GM10266 (cell line): ENCODE data around the gene AKNA.

Experiments used
- DNase-seq: peaks from one replicate; pipeline ENCODE4 v3.0.0; 2012; ENCODE audit errors: extremely low spot score
- TF ChIP-seq, protein P1 (sequence below): IDR thresholded peaks from 2 replicates; pipeline ENCODE4 v1.5.1; 2012; ENCODE audit warnings: mild to moderate bottlenecking, low read depth; ENCODE audit not compliant: control insufficient read depth, insufficient read depth; ENCODE audit errors: missing control alignments

AKNA gene

DNA sequence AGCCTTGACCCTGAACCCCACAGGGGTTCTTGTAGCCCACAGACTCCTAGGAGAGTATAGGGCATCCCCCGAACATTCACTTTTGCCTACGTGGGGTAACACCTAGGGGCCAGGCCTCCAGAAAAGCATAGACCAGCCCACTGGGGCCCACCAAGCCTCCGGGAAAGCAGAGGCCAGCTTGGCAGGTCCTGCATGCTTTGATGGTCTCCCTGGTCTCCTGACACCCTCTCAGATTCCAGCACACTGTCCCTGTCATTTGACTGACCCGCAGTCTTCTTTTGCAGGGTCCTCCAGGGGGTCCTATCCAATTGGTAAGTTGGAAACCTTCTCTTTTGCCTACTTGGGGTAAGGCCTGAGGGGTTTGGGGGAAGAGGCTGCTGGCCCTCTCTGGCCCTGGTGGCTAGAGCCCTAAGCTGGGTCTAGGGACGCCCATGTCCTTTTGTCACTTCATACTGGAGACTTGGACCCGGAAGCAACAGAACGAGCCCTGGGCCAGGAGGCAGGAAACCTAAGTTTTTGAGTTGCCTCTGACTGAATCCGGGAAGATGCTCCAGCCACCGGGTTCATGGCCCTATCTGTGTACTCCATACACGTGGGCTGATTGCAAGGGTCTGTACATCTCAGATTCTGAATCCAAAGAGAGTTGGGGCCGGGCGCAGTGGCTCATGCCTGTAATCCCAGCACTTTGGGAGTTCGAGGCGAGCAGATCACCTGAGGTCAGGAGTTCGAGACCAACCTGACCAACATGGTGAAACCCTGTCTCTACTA lies 85.8 kb downstream of the AKNA start:
- TF ChIP-seq, protein P1, sequence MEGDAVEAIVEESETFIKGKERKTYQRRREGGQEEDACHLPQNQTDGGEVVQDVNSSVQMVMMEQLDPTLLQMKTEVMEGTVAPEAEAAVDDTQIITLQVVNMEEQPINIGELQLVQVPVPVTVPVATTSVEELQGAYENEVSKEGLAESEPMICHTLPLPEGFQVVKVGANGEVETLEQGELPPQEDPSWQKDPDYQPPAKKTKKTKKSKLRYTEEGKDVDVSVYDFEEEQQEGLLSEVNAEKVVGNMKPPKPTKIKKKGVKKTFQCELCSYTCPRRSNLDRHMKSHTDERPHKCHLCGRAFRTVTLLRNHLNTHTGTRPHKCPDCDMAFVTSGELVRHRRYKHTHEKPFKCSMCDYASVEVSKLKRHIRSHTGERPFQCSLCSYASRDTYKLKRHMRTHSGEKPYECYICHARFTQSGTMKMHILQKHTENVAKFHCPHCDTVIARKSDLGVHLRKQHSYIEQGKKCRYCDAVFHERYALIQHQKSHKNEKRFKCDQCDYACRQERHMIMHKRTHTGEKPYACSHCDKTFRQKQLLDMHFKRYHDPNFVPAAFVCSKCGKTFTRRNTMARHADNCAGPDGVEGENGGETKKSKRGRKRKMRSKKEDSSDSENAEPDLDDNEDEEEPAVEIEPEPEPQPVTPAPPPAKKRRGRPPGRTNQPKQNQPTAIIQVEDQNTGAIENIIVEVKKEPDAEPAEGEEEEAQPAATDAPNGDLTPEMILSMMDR, result no peak
- no peak for DNase-seq

DNA sequence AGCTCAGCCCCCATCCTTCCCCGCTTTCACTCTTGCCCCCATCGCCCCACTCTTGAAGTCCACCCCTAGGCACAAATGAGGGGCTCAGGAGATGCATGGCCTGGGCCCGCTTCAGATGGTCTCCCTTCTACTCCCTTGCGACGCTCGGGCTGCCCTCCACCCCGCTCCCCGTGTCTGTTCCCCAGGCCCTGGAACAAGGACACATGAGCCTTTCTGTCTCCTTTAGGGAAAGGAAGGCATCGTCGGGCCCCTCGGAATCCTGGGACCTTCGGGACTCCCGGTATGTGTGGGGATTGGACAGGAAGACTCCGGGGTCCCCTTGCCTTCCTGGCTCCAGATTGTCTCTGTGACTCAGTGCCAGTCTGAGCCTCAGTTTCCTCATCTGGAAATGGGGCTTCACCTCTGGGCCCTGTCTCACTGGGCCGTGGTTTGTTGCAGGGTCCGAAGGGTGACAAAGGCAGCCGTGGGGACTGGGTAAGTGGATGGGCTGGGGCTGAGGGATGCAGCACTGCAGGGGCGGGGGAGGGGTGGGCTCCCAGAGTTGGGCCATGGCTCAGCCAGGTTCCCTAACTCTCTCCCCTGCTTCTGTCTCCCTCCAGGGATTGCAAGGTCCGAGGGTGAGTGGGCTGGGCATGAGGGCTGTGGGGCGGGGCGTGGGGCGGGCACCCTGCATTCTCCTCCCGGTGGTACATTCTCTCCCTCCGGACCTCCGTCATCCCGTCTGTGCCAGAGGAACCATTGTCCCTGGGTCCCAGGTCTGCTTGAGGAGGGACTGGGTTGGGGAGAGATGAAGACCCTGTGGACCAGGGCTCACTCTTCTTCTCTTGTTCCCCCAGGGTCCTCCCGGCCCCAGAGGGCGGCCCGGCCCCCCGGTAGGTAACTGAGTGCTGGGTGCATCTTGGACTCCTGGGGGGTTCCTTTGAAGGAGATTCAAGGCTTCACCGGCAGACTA lies 86.7 kb downstream of the AKNA start:
- DNase-seq, result no peak
- TF ChIP-seq, protein P1, result no peak

DNA sequence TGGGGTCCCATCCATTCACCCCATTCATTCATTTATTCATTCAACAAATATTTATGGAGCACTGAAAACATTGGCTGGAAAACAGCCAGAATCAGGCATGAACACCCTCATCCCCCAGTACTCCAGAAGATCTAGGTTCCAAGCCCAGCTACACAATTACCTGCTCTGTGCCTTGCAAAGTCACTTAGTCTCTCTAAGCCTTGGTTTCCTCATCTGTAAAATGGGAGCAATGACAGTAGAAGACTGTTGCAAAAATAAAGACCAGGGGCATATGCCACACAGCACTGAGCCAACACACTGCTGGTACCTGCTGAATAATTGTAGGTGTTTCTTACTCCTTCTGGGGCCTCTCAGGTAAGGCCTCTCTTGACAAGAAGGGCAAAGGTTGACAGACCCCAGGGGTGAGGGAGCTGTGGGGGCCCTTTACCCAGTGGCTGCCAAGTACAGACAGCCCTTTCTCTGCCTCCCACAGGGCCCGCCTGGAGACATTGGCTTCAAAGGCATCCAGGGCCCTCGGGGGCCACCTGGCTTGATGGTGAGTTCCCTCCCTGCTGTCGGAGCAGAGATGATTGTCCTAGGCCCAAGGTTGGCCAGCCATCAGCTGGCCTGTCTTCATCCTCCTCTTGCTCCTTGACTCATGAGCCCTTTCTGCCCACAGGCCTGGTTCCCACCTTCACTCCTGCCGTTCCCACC lies 87.5 kb downstream of the AKNA start:
- no peak for DNase-seq
- TF ChIP-seq, protein P1, result no peak

DNA sequence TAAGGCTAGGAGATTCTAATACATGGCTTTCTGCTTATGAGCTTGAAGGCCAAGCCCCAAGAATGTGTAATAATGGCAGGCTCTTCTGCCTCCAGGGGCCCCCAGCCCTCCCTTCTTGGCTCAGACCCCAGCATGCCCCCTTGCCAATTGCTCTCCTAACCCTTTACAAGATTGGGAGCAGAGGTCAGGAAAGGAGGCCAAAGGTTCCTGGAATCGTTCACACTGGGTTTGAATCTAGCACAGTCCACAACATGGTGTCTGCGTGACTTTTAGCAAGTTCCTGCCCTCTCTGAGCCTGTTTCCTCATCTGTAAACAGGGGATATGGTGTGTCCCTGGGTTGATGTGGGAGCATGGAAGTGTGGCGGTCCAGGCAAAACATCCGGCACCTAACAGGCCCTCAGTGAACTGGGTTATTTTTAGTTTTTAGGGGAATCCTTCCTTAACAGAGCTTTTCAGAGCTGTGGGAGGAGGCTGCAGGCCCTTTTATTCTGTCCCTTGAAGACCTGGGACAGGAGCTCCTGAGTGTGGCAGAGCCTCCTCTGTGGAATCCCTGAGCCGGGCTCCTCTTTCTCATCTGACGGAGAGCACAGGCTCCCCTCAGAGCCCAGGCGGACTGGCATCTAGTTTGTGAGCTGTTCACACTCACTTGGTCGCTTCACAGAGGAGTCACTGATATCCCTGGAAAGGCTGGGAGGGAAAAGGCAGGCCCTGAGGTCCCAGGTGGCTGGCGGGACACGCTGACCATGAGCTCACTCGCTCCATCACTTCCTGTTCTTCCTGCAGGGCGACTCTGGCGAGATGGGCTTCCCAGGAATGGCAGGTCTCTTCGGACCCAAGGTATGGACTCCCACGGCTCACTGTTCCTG lies 88.3 kb downstream of the AKNA start:
- TF ChIP-seq, protein P1, result no peak
- DNase-seq, result no peak

DNA sequence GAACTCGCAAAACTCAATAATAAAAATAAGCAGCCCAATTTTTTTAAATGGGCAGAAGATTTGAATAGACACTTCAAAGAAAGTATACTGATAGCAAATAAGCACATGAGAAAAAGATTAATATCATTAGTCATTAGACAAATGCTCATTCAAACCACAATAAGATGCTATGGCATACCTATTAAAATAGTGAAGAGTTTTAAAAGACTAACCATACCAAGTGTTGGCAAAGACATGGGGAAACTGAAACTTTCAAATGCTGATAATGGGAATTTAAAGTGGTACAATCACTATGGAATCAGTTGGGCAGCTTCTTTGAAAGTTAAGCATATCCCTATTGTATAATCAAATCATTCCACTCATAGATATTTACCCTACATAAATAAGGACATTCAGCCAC lies 91.4 kb downstream of the AKNA start:
- TF ChIP-seq, protein P1, result no peak
- no peak for DNase-seq

DNA sequence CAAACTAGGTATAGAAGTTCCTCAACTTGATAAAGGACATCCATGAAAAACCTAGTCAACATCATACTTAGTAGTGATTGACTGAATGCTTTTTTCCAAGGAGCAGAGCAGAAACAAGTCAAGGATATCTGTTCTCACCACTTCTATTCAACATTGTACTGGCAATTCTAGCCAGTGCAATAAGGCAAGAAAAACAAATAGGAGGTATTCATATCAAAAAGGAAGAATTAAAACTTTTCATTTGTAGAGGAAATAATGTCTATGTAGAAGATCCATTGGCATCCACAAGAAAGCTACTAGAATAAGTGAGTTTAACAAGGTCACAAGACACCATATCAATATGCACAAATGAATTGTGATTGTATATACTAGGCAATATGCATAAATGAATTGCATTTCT lies 93.1 kb downstream of the AKNA start:
- no peak for DNase-seq

More for the DNA sequence above, 93.1 kb downstream of the AKNA start:
- TF ChIP-seq, protein P1, result no peak
